Neural crest cell (in vitro differentiated cells): ENCODE data around the gene CYP26A1. TPM values are rescaled to one million over a fixed set of nuclear protein-coding genes. Genes with fewer than 3 reads are reported as not detected.

Source experiments
- DNase-seq: peaks from one replicate; pipeline ENCODE4 v3.0.0; 2021; ENCODE audit warnings: low read depth, mixed read lengths, low spot score
- H3K27ac Mint-ChIP-seq: one replicate; pipeline ENCODE4 v1.8.0; 2021; ENCODE audit warnings: mild to moderate bottlenecking, mixed read lengths; ENCODE audit not compliant: unreplicated experiment
- H3K27me3 Mint-ChIP-seq: 2 replicates; pipeline ENCODE4 v1.8.0; 2021; ENCODE audit warnings: low read depth, mild to moderate bottlenecking, mixed read lengths
- H3K36me3 Mint-ChIP-seq: 2 replicates; pipeline ENCODE4 v1.8.0; 2021; ENCODE audit warnings: low read depth, mild to moderate bottlenecking, mixed read lengths
- H3K4me1 Mint-ChIP-seq: 2 replicates; pipeline ENCODE4 v1.8.0; 2021; ENCODE audit warnings: mixed read lengths
- H3K4me3 Mint-ChIP-seq: one replicate; pipeline ENCODE4 v1.8.0; 2021; ENCODE audit warnings: mild to moderate bottlenecking, mixed read lengths
- H3K9me3 Mint-ChIP-seq: 2 replicates; pipeline ENCODE4 v1.8.0; 2021; ENCODE audit warnings: mixed read lengths
- total RNA-seq: library from RNA; stranded (reverse); gene quantifications from 2 replicates; pipeline ENCODE4 v1.2.1, GENCODE V29; 2021
- TF ChIP-seq, protein P1 (sequence below): fragments of 200-600 bp; sonication (generic); conservative IDR thresholded peaks from 2 replicates; pipeline ENCODE4 v1.5.0; 2021; ENCODE audit warnings: antibody characterized with exemption, mild to moderate bottlenecking

Gene CYP26A1
- total RNA-seq, 1 donor from 2014 or later: 0.23 TPM

DNA sequence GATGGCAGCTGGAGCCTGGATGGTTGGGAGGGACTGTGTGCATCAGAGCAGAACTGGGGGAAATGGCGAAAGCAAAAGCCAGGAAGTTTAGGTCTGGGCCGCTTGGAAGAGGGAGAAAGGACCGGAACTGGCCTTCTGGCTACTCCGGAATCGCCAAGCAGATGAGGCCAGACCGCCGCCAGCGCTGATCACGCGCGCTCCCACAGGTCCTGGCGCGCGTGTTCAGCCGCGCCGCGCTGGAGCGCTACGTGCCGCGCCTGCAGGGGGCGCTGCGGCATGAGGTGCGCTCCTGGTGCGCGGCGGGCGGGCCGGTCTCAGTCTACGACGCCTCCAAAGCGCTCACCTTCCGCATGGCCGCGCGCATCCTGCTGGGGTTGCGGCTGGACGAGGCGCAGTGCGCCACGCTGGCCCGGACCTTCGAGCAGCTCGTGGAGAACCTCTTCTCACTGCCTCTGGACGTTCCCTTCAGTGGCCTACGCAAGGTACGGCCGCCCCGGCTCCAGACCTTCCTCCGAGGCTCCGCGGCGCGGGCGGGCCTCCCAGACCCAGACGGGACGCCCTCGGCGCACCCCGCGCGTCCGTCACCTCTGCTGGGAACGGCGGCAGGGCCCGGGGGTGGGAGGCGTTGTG lies 11.1 kb upstream of the CYP26A1 start:
- DNase-seq: no peak
- peaks cover 78% of the 10 kb centered on the region for H3K27me3 Mint-ChIP-seq
- no peaks in the 10 kb centered on the region for H3K9me3 Mint-ChIP-seq
- H3K36me3 Mint-ChIP-seq: peaks cover 19% of the 10 kb centered on the region
- H3K4me1 Mint-ChIP-seq: peaks cover 9% of the 10 kb centered on the region
- TF ChIP-seq, protein P1, sequence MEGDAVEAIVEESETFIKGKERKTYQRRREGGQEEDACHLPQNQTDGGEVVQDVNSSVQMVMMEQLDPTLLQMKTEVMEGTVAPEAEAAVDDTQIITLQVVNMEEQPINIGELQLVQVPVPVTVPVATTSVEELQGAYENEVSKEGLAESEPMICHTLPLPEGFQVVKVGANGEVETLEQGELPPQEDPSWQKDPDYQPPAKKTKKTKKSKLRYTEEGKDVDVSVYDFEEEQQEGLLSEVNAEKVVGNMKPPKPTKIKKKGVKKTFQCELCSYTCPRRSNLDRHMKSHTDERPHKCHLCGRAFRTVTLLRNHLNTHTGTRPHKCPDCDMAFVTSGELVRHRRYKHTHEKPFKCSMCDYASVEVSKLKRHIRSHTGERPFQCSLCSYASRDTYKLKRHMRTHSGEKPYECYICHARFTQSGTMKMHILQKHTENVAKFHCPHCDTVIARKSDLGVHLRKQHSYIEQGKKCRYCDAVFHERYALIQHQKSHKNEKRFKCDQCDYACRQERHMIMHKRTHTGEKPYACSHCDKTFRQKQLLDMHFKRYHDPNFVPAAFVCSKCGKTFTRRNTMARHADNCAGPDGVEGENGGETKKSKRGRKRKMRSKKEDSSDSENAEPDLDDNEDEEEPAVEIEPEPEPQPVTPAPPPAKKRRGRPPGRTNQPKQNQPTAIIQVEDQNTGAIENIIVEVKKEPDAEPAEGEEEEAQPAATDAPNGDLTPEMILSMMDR: peak; percentile 67
- H3K27ac Mint-ChIP-seq: no peak overlapping the region
- H3K4me3 Mint-ChIP-seq: no peak overlapping the region

DNA sequence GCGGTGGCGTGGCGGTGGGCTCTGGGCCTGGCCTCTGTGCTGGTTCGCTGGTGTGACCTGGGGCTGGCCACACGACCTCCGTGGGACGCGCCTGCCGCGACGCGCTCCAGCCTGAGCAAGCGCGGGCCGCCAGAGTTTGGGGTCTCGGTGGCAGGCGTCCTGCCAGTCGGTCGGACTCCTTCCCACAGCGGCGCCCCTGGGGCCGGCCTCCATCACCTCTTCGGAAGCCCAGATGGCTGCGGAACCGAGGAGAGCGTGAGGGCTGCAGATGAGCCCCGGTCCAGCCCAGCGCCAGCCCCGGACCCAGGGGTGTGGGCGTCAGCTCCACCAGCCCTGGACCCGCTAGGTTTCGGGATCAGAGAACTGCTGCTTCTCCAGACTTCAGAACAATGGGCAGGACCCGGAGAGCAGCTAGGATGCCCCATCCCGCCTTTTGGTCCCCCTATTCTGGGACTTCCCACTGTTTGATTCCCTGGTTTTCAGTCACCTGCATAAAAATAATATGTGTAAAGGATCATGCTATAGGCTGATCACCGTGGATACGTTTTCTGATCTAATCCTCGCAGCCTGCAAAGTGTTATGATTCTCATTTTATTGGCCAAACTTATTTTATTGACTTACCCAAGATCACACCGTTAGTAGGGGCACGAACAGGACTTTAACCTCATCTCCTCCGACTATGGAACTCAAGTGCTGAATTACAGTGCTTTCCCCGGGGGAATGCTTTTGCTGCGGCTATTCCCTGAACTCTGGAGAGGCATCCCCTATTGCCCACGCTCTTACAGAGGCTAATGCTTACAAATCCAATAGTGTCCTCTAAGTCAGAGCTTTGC lies 10.3 kb upstream of the CYP26A1 start:
- H3K36me3 Mint-ChIP-seq: peaks cover 15% of the 10 kb centered on the region
- H3K4me1 Mint-ChIP-seq: peaks cover 12% of the 10 kb centered on the region
- H3K4me3 Mint-ChIP-seq: peak overlapping the region; percentile 58
- H3K27ac Mint-ChIP-seq: no peak overlapping the region
- DNase-seq: no peak
- TF ChIP-seq, protein P1: no peak
- H3K27me3 Mint-ChIP-seq: peaks cover 86% of the 10 kb centered on the region
- H3K9me3 Mint-ChIP-seq: no peaks in the 10 kb centered on the region

DNA sequence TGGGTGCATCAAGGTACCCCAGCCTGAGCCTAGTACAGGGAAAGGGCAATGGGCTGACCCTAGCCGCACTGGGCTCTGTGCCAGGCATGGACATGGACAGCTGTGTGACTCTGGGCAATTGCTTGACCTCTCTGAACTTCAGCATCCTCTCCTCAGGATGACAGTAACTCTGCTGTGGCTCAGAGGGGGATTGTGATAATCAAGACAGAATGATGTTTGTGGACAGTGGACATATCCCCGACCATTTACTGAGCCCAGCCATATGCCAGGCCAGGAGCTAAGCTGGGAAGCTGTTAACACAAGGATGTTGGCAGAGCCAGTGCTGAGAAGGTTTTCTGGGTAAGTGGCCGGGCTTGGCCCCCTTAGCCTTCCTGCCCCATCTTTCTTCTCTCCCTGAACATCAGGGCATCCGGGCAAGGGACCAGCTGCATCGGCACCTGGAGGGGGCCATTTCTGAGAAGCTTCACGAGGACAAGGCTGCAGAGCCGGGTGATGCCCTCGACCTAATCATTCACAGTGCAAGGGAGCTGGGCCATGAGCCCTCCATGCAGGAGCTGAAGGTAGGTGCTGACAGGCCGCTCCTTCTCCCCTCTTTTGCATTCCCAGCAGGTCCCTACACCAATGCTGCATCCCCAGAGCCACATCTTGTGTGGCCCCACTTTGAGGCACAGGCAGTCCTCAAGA lies 9.6 kb upstream of the CYP26A1 start:
- Mint-ChIP-seq H3K4me3 (peak overlapping the region; percentile 58), H3K9me3 (no peaks in the 10 kb centered on the region), H3K36me3 (peaks cover 12% of the 10 kb centered on the region), H3K4me1 (peaks cover 17% of the 10 kb centered on the region), H3K27ac (no peak overlapping the region), H3K27me3 (peaks cover 90% of the 10 kb centered on the region)
- TF ChIP-seq, protein P1: no peak
- DNase-seq: no peak

DNA sequence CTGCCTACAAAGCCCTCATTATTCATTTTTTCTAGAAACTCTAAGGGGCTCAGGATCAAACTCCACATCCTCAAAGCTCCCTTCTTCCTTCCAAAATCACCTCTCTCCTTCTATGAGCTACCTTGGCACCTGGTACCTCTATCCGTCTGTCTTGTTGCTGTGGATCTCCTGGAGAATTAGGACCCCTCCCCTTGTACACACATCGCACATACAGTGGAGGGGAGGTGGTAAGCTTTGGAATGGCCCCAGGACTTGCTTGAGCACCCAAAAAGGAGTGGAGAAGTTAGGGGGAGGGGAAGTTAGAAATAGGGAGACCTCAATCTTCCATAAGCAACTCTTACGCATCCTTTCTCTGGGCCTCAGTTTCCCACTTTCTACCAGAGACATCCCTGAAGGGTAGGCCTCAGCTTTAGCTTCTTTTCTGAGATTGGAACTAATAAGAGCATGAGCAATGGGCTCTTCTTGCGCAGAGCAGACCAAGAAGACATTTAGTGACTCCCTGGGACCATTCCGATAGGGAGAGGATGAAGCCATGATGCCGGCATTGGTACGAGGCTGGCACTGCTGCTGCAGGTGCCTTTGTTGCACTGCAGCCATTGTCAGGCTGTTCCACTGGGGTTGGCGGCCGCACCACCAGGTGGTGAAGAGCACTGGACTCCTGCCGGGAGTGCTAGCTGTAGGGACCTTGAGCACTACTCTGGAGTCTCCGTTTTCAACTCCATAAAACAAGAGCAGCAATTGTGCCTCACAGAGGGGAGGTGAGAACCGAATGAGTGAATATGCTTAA lies 8.6 kb upstream of the CYP26A1 start:
- H3K9me3 Mint-ChIP-seq: no peaks in the 10 kb centered on the region
- no peak overlapping the region for H3K27ac Mint-ChIP-seq
- H3K4me3 Mint-ChIP-seq: peak overlapping the region; percentile 57
- no peak for DNase-seq
- peaks cover 3% of the 10 kb centered on the region for H3K36me3 Mint-ChIP-seq
- peaks cover 17% of the 10 kb centered on the region for H3K4me1 Mint-ChIP-seq
- TF ChIP-seq, protein P1: no peak
- peaks cover 90% of the 10 kb centered on the region for H3K27me3 Mint-ChIP-seq
